Endodermal cell (in vitro differentiated cells): ENCODE data around the gene SORL1. TPM values are rescaled to one million over a fixed set of nuclear protein-coding genes. Genes with fewer than 3 reads are reported as not detected.

Experiments
- DNase-seq: peaks from one replicate; pipeline ENCODE4 v3.0.0-alpha.2; 2017
- H3K27ac ChIP-seq: 2 replicates; pipeline ENCODE4 v1.5.1; 2013; ENCODE audit warnings: mild to moderate bottlenecking, low read depth, low read length, moderate library complexity
- H3K27me3 ChIP-seq: 2 replicates; pipeline ENCODE4 v1.6.1; 2013; ENCODE audit warnings: mild to moderate bottlenecking, low read length, moderate library complexity; ENCODE audit not compliant: insufficient read depth, control insufficient read depth, poor library complexity, severe bottlenecking
- H3K36me3 ChIP-seq: 2 replicates; pipeline ENCODE4 v1.7.0; 2013; ENCODE audit warnings: mild to moderate bottlenecking, low read length, moderate library complexity; ENCODE audit not compliant: control insufficient read depth, insufficient read depth
- H3K4me1 ChIP-seq: one replicate; pipeline ENCODE4 v1.7.0; 2013; ENCODE audit warnings: low read length; ENCODE audit not compliant: control insufficient read depth, insufficient read depth
- H3K4me3 ChIP-seq: 2 replicates; pipeline ENCODE4 v1.5.1; 2013; ENCODE audit warnings: mild to moderate bottlenecking, low read length, moderate library complexity
- H3K9ac ChIP-seq: 2 replicates; pipeline ENCODE4 v1.6.1; 2013; ENCODE audit warnings: mild to moderate bottlenecking, low read length, moderate library complexity; ENCODE audit not compliant: poor library complexity, severe bottlenecking; ENCODE audit errors: extremely low read depth
- H3K9me3 ChIP-seq: 2 replicates; pipeline ENCODE4 v1.6.1; 2013; ENCODE audit warnings: mild to moderate bottlenecking, low read length, moderate library complexity; ENCODE audit not compliant: control insufficient read depth
- H3K27ac Mint-ChIP-seq: 2 replicates; pipeline ENCODE4 v1.8.0; 2020; ENCODE audit warnings: mixed read lengths
- H3K27me3 Mint-ChIP-seq: 2 replicates; pipeline ENCODE4 v1.8.0; 2021; ENCODE audit warnings: mild to moderate bottlenecking, mixed read lengths; ENCODE audit not compliant: insufficient read depth
- H3K36me3 Mint-ChIP-seq: 2 replicates; pipeline ENCODE4 v1.8.0; 2020; ENCODE audit warnings: low read depth, mixed read lengths
- H3K4me1 Mint-ChIP-seq: 2 replicates; pipeline ENCODE4 v1.8.0; 2020; ENCODE audit warnings: mixed read lengths
- H3K4me3 Mint-ChIP-seq: 2 replicates; pipeline ENCODE4 v1.8.0; 2020; ENCODE audit warnings: mild to moderate bottlenecking, moderate library complexity, mixed read lengths
- H3K9me3 Mint-ChIP-seq: 2 replicates; pipeline ENCODE4 v1.8.0; 2020; ENCODE audit warnings: mild to moderate bottlenecking, mixed read lengths
- WGBS, 2 experiments: methylation state at CpG; one replicate each; pipeline versions ENCODE4 v1.1.5 to v1.1.7; 2013; ENCODE audit warnings: missing lambda C conversion rate in 2 of 2, mixed read lengths in 1 of 2; ENCODE audit not compliant: insufficient coverage in 1 of 2, insufficient read length in 1 of 2; 5-methylcytosine and 5-hydroxymethylcytosine counted together
- total RNA-seq, 2 donors: library from RNA; stranded (reverse); fragmentation: NEBNext Ultra II Directional in 1 of 2; extraction: Animal tissue kit (Norgen Biotek cat#: 25700) in 1 of 2; gene quantifications; 2 replicates in 1 of 2; 3 replicates in 1 of 2; pipeline ENCODE4 v1.2.1, GENCODE V29; 2021
- TF ChIP-seq, protein P1 (sequence below): fragments of 200-600 bp; sonication (generic); conservative IDR thresholded peaks from 2 replicates; pipeline ENCODE4 v1.5.0; 2021; ENCODE audit warnings: antibody characterized with exemption, mild to moderate bottlenecking

Gene SORL1
- total RNA-seq, 2 donors from 2014 or later = 56.4 to 57.5 TPM

DNA sequence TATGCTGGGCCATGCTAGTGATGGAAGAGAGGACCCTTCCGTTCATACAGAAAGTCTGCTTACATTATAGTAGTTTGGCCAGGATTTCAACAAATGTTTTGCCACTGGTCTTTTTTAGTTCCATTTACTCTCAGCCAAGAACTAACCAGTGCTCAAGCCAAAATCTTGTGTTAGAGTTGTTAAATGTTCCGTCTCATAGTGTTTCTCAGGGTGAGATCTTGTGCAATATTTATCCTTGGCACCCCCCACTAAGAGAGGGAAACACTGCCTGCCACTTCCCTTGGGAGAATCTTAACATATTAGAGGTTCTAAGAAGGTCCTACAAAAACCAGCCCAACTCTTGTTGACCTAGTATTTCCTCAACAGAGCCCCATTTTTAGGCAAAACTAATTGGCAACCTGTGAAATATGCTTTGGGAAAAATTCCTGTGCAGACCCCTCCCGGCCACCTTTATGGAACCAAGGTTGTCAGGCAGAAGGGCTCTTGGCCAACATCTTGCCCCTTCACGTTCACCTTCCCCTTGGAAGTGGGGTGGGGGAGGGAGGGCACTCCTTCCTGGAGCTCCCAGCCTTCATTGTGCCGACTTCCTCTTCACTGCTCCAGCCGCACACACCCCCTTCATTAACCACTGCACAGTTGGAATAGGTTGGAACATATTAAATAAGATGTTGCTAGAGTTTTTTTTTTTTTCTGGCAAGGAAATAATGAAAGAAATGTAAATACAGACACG is 173.8 kb downstream of the SORL1 start:
- Mint-ChIP-seq H3K9me3 (no peaks in the 10 kb centered on the region), H3K27me3 (no peaks in the 10 kb centered on the region), H3K4me3 (no peak overlapping the region), H3K27ac (no peak overlapping the region), H3K36me3 (peaks cover 88% of the 10 kb centered on the region), H3K4me1 (peaks cover 8% of the 10 kb centered on the region)
- H3K27me3 ChIP-seq = no peaks in the 10 kb centered on the region
- TF ChIP-seq, protein P1, sequence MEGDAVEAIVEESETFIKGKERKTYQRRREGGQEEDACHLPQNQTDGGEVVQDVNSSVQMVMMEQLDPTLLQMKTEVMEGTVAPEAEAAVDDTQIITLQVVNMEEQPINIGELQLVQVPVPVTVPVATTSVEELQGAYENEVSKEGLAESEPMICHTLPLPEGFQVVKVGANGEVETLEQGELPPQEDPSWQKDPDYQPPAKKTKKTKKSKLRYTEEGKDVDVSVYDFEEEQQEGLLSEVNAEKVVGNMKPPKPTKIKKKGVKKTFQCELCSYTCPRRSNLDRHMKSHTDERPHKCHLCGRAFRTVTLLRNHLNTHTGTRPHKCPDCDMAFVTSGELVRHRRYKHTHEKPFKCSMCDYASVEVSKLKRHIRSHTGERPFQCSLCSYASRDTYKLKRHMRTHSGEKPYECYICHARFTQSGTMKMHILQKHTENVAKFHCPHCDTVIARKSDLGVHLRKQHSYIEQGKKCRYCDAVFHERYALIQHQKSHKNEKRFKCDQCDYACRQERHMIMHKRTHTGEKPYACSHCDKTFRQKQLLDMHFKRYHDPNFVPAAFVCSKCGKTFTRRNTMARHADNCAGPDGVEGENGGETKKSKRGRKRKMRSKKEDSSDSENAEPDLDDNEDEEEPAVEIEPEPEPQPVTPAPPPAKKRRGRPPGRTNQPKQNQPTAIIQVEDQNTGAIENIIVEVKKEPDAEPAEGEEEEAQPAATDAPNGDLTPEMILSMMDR = no peak
- peaks cover 34% of the 10 kb centered on the region for H3K36me3 ChIP-seq
- H3K9me3 ChIP-seq = no peaks in the 10 kb centered on the region
- no peak for DNase-seq
- WGBS, 2 experiments = 88 to 93% methylated on average over 1 to 5 of the region's 7 CpGs
- no peak overlapping the region for H3K27ac ChIP-seq
- no peak overlapping the region for H3K4me3 ChIP-seq
- H3K9ac ChIP-seq = no peak overlapping the region
- no peaks in the 10 kb centered on the region for H3K4me1 ChIP-seq

DNA sequence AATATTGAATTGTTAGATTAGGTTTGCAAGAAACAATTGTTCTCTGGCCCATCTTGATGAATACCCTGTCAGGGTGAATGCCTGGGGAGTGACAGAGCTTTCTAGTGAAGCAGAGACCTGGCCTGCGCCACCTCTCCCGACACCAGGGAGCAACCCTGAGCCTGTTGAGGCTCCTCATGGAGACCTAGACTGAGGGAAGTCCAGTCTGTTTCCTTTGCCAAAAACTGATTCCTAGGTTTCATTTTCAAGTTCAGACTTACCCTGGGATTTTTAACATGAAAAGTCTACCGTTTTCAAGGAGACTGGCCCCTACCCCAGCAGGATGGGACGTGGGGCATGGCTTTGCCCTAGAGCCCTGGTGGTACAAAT is 174.4 kb downstream of the SORL1 start:
- peaks cover 28% of the 10 kb centered on the region for H3K36me3 ChIP-seq
- TF ChIP-seq, protein P1 = peak; percentile 39
- Mint-ChIP-seq H3K36me3 (peaks cover 83% of the 10 kb centered on the region), H3K9me3 (no peaks in the 10 kb centered on the region), H3K4me3 (no peak overlapping the region), H3K27ac (no peak overlapping the region), H3K4me1 (peaks cover 11% of the 10 kb centered on the region), H3K27me3 (no peaks in the 10 kb centered on the region)
- H3K4me1 ChIP-seq = no peaks in the 10 kb centered on the region
- no peak overlapping the region for H3K27ac ChIP-seq
- no peak for DNase-seq
- no peaks in the 10 kb centered on the region for H3K9me3 ChIP-seq
- WGBS, 2 experiments = 94% methylated on average over 4 of the region's 4 CpGs
- H3K9ac ChIP-seq = no peak overlapping the region
- H3K4me3 ChIP-seq = no peak overlapping the region
- H3K27me3 ChIP-seq = no peaks in the 10 kb centered on the region

DNA sequence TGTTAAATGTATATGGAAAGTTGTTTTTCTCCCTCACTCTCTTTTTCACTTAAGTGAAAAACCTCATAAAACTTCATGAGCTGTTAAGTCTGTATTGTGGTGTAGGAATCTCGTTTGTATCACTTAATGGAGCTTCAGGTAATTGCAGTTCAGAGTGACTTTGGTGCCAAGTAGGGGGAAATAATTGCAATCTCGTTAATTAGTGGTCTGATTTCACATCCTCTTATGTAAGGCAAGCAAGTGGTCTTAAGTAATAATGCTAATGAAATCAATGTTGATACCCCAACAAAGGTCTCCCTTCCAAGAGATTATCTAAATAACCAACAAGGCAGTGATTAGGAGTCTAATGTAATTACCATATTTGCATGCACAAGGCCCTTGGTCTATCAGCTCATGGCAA is 174.9 kb downstream of the SORL1 start:
- Mint-ChIP-seq H3K27me3 (peaks cover 1% of the 10 kb centered on the region), H3K27ac (no peak overlapping the region), H3K4me1 (peaks cover 11% of the 10 kb centered on the region), H3K4me3 (no peak overlapping the region), H3K36me3 (peaks cover 78% of the 10 kb centered on the region), H3K9me3 (no peaks in the 10 kb centered on the region)
- Histone ChIP-seq H3K27me3 (no peaks in the 10 kb centered on the region), H3K36me3 (peaks cover 23% of the 10 kb centered on the region), H3K4me3 (no peak overlapping the region), H3K27ac (no peak overlapping the region), H3K9me3 (no peaks in the 10 kb centered on the region), H3K9ac (no peak overlapping the region), H3K4me1 (no peaks in the 10 kb centered on the region)
- 88 to 100% methylated on average over 1 to 2 of the region's 2 CpGs for WGBS, 2 experiments
- DNase-seq = no peak
- TF ChIP-seq, protein P1 = no peak
